Activated T-cell treated with anti-CD3 and anti-CD28 coated beads for 48 hours (primary cell): ENCODE data around the gene OR2V2.

Source experiments
- DNase-seq: peaks from one replicate; pipeline ENCODE4 v3.0.0-alpha.2; 2020; ENCODE audit warnings: low read depth

OR2V2 gene

GRCh38 chr5:181207214-181207959 lies 60.0 kb downstream of the OR2V2 start:
- peak; percentile 85 for DNase-seq

- DNase-seq, result no peak
Observed at GRCh38 chr5:181207960-181208253, 60.5 kb downstream of the OR2V2 start.
